A549 (cell line): Measurements from ENCODE around the gene MTIF3. TPM values are rescaled to one million over a fixed set of nuclear protein-coding genes. Genes with fewer than 3 reads are reported as not detected.

Experiments
- ATAC-seq, 2 experiments: fragments of 200-7000 bp in 1 of 2; fragments of >200 bp in 1 of 2; cut with Nextera tagmentation in 1 of 2; cut with Tn5 transposase in 1 of 2; 3 replicates each; pipeline versions ENCODE4 v1.8.0 to v1.9.1; 2018 to 2020; ENCODE audit warnings: mild to moderate bottlenecking in 1 of 2, moderate library complexity in 1 of 2
- CTCF ChIA-PET: fragments of 300-600 bp; sonication (Branson Sonifier 250); formaldehyde crosslinking; extraction: SDS; loops from one replicate; lab custom pipeline; 2021; ENCODE audit warnings: antibody characterized with exemption, inconsistent platforms; lab: Yijun Ruan, JAX
- POLR2A ChIA-PET: fragments of 350-600 bp; formaldehyde crosslinking; extraction: SDS; loops from one replicate; lab custom pipeline; 2021; ENCODE audit warnings: antibody characterized with exemption, inconsistent platforms; lab: Yijun Ruan, JAX
- DNase-seq, 2 experiments: peaks; one replicate each; pipeline versions ENCODE4 v3.0.0 to v3.0.0-alpha.2; 2011 to 2016; ENCODE audit warnings: low read depth in 1 of 2, low spot score in 1 of 2
- FAIRE-seq: peaks from 2 replicates; lab custom pipeline; 2011; peaks lifted over from hg19 to GRCh38; lab: Jason Lieb, UNC
- H3K27ac ChIP-seq, 2 experiments: fragments of >200 bp; sonication (Bioruptor Twin); formaldehyde crosslinking; 3 replicates each; pipeline ENCODE4 v1.5.1; 2016 to 2017
- H3K4me1 ChIP-seq: fragments of >200 bp; sonication (Bioruptor Twin); formaldehyde crosslinking; 3 replicates; pipeline ENCODE4 v1.6.1; 2016
- H3K4me2 ChIP-seq: fragments of >200 bp; sonication (Bioruptor Twin); formaldehyde crosslinking; 3 replicates; pipeline ENCODE4 v1.6.1; 2016
- H3K4me3 ChIP-seq: fragments of >200 bp; sonication (Bioruptor Twin); formaldehyde crosslinking; 3 replicates; pipeline ENCODE4 v1.5.1; 2016
- H3K9me3 ChIP-seq: fragments of >200 bp; sonication (Bioruptor Twin); formaldehyde crosslinking; 3 replicates; pipeline ENCODE4 v1.6.1; 2016
- BHLHE40 ChIP-seq: IDR thresholded peaks from 2 replicates; pipeline ENCODE4 v1.6.1; 2012; ENCODE audit warnings: low read depth, low read length, inconsistent platforms
- ESRRA ChIP-seq: fragments of 150-350 bp; IDR thresholded peaks from 2 replicates; pipeline ENCODE4 v1.6.1; 2014; ENCODE audit warnings: mild to moderate bottlenecking, low read length, borderline replicate concordance
- GATA3 ChIP-seq: IDR thresholded peaks from 2 replicates; pipeline ENCODE4 v1.6.1; 2012; ENCODE audit warnings: borderline replicate concordance
- KDM5A ChIP-seq: fragments of 200-600 bp; sonication (generic); IDR thresholded peaks from 2 replicates; pipeline ENCODE4 v1.6.1; 2016; ENCODE audit warnings: antibody characterized with exemption, mild to moderate bottlenecking
- MAFK ChIP-seq: fragments of 450-650 bp; IDR thresholded peaks from 2 replicates; pipeline ENCODE4 v1.6.1; 2014; ENCODE audit not compliant: partially characterized antibody
- MAZ ChIP-seq: fragments of 150-350 bp; IDR thresholded peaks from 2 replicates; pipeline ENCODE4 v1.6.1; 2014; ENCODE audit warnings: antibody characterized with exemption, low read depth, low read length, borderline replicate concordance
- NR3C1 ChIP-seq: fragments of >200 bp; sonication (Bioruptor Twin); formaldehyde crosslinking; IDR thresholded peaks from 3 replicates; pipeline ENCODE4 v1.6.1; 2017
- PHF8 ChIP-seq: fragments of 200-600 bp; sonication (generic); IDR thresholded peaks from 2 replicates; pipeline ENCODE4 v1.6.1; 2016; ENCODE audit warnings: low read depth, mild to moderate bottlenecking, antibody characterized with exemption, moderate library complexity, borderline replicate concordance
- POLR2A ChIP-seq: IDR thresholded peaks from 2 replicates; pipeline ENCODE4 v1.6.1; 2012; ENCODE audit warnings: mild to moderate bottlenecking, low read length
- RFX5 ChIP-seq: fragments of 450-650 bp; IDR thresholded peaks from 2 replicates; pipeline ENCODE4 v1.7.1; 2014; ENCODE audit warnings: antibody characterized with exemption, mild to moderate bottlenecking, moderate library complexity
- TFCP2L1 ChIP-seq: fragments of 250-450 bp; sonication (Bioruptor Pico); IDR thresholded peaks from 2 replicates; pipeline ENCODE4 v1.5.0; 2021; ENCODE audit warnings: mild to moderate bottlenecking
- TP53 ChIP-seq: fragments of 250-450 bp; sonication (Bioruptor Pico); IDR thresholded peaks from 2 replicates; pipeline ENCODE4 v1.5.0; 2021; ENCODE audit warnings: mild to moderate bottlenecking, moderate library complexity
- ZC3H11A ChIP-seq: fragments of 450-650 bp; IDR thresholded peaks from 2 replicates; pipeline ENCODE4 v1.6.1; 2014; ENCODE audit warnings: antibody characterized with exemption, mild to moderate bottlenecking
- ZFP36 ChIP-seq: fragments of 450-650 bp; IDR thresholded peaks from 2 replicates; pipeline ENCODE4 v1.6.1; 2014; ENCODE audit warnings: borderline replicate concordance; ENCODE audit not compliant: partially characterized antibody
- ZNF302 ChIP-seq: fragments of 250-450 bp; sonication (Bioruptor Pico); IDR thresholded peaks from 2 replicates; pipeline ENCODE4 v1.9.0; 2021; ENCODE audit warnings: inconsistent platforms, mild to moderate bottlenecking, moderate library complexity
- WGBS: methylation state at CpG from one replicate; pipeline ENCODE4 v1.1.6; 2017; ENCODE audit errors: missing lambda C conversion rate; 5-methylcytosine and 5-hydroxymethylcytosine counted together
- polyA plus RNA-seq, 4 experiments: library from polyadenylated mRNA; depleted of rRNA in 3 of 4; stranded (reverse); fragments of >200 nt; fragmentation: RNase III in 1 of 4; extraction: RNeasy Plus Mini Kit Qiagen cat#74134 plus additional on column Dnase treatment in 1 of 4; gene quantifications; 2 replicates in 3 of 4; 3 replicates in 1 of 4; pipeline ENCODE4 v1.2.3, GENCODE V29; 2011 to 2017
- TF ChIP-seq, protein P1 (sequence below): fragments of >200 bp; sonication (Bioruptor Twin); formaldehyde crosslinking; IDR thresholded peaks from 3 replicates; pipeline ENCODE4 v1.5.1; 2016
- TF ChIP-seq, protein P2 (sequence below): IDR thresholded peaks from 2 replicates; pipeline ENCODE4 v1.6.1; 2012
- TF ChIP-seq, protein P3 (sequence below): fragments of 250-450 bp; sonication (Bioruptor Pico); IDR thresholded peaks from 2 replicates; pipeline ENCODE4 v1.5.0; 2020; ENCODE audit warnings: low read depth, mild to moderate bottlenecking, moderate library complexity
- TF ChIP-seq, protein P4 (sequence below): fragments of 200-600 bp; sonication (generic); IDR thresholded peaks from 2 replicates; pipeline ENCODE4 v1.6.1; 2016; ENCODE audit warnings: antibody characterized with exemption, mild to moderate bottlenecking, moderate library complexity

MTIF3 gene
- polyA plus RNA-seq, 2 of the 4 experiments (the other 2 are of a cell fraction) = 31.7 to 61.8 TPM

DNA sequence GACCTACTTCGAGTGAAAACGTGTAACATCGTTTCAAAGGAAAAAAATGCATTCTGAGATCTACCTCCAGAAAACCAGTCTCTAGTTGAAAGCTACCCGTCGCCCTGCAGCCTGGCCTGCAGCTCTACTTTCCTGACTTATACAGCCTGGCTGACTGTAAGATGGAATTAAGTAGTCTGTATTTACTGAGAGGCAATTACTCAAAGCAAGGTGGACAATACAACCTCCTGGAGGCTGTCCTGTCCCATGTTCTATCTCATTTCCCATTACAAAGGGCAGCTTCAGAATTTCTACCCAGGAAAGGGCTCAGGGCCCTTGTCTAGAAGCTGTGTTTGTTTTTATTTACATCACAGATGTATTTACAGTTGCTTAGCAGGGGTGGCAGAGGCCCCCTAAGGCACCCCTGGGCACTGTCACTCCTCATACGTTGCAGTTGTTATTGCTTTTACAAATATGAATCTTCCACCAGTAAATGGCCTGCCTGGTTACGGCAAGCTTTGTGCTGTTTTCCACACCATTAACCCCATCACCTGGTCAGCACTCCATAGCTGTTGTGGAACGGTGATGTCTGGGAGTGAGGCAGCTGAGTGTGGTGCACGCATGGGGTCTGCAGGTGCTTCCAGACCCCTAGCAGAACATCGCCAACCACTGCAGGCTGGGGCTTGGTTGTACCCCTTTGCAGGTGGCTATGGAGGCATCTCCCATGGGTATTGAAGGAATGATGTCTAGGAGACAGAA is 46.3 kb upstream of the MTIF3 start:
- FAIRE-seq = no peak
- CTCF ChIA-PET = interaction anchor here (0.8 kb wide), 1 partner anchor 135 kb away, joined by 3 read pairs; no protein-coding TSS in a partner anchor
- WGBS = 40% methylated on average over 10 of the region's 10 CpGs

DNA sequence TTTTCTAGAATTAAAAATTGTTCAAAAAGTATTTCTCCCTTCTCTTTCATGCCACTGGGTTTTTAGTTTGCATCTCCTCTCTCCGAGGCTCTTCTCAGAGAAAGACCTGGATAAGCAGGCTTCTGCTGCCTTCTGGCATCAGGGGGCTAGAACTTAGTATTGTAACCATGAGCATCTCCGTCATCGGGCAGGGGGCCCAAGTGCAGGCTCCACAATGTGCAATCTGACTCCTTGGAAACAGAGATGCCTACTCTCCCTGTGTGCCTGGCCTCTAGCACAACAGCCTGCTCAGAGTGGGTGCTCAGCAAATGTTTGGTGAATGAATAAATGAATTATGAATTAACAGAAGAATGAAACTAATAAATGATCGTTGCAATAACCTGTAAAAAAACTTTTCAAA is 45.6 kb upstream of the MTIF3 start:
- no peak for TF ChIP-seq POLR2A
- TF ChIP-seq, all 56 proteins: peak for 0
- Histone ChIP-seq H3K27ac (no peak overlapping the region), H3K9me3 (no peaks in the 10 kb centered on the region), H3K4me2 (no peak overlapping the region), H3K4me3 (no peak overlapping the region), H3K4me1 (no peaks in the 10 kb centered on the region)
- CTCF ChIA-PET = interaction anchor here (0.9 kb wide), 1 partner anchor 130 kb away, joined by 3 read pairs; no protein-coding TSS in a partner anchor
- no peak for FAIRE-seq
- no peak for DNase-seq
- 38% methylated on average over 4 of the region's 4 CpGs for WGBS
- POLR2A ChIA-PET = no interaction called here
- ATAC-seq = no peak

More for the DNA sequence above, 46.3 kb upstream of the MTIF3 start:
- no peak for ATAC-seq
- TF ChIP-seq, protein P1, sequence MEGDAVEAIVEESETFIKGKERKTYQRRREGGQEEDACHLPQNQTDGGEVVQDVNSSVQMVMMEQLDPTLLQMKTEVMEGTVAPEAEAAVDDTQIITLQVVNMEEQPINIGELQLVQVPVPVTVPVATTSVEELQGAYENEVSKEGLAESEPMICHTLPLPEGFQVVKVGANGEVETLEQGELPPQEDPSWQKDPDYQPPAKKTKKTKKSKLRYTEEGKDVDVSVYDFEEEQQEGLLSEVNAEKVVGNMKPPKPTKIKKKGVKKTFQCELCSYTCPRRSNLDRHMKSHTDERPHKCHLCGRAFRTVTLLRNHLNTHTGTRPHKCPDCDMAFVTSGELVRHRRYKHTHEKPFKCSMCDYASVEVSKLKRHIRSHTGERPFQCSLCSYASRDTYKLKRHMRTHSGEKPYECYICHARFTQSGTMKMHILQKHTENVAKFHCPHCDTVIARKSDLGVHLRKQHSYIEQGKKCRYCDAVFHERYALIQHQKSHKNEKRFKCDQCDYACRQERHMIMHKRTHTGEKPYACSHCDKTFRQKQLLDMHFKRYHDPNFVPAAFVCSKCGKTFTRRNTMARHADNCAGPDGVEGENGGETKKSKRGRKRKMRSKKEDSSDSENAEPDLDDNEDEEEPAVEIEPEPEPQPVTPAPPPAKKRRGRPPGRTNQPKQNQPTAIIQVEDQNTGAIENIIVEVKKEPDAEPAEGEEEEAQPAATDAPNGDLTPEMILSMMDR = no peak
- TF ChIP-seq, protein P2, sequence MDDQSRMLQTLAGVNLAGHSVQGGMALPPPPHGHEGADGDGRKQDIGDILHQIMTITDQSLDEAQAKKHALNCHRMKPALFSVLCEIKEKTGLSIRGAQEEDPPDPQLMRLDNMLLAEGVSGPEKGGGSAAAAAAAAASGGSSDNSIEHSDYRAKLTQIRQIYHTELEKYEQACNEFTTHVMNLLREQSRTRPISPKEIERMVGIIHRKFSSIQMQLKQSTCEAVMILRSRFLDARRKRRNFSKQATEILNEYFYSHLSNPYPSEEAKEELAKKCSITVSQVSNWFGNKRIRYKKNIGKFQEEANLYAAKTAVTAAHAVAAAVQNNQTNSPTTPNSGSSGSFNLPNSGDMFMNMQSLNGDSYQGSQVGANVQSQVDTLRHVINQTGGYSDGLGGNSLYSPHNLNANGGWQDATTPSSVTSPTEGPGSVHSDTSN = no peak
- no peak for TF ChIP-seq PHF8
- TF ChIP-seq RFX5 = no peak
- no peak for TF ChIP-seq MAFK
- TF ChIP-seq ESRRA = no peak
- TF ChIP-seq ZNF302 = no peak
- TF ChIP-seq, protein P3, sequence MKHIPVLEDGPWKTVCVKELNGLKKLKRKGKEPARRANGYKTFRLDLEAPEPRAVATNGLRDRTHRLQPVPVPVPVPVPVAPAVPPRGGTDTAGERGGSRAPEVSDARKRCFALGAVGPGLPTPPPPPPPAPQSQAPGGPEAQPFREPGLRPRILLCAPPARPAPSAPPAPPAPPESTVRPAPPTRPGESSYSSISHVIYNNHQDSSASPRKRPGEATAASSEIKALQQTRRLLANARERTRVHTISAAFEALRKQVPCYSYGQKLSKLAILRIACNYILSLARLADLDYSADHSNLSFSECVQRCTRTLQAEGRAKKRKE (CRISPR knock-in tag) = no peak
- TF ChIP-seq BHLHE40 = no peak
- no peak for TF ChIP-seq KDM5A
- TF ChIP-seq TP53 (CRISPR knock-in tag) = no peak
- TF ChIP-seq GATA3 = no peak
- TF ChIP-seq ZC3H11A = no peak
- no peaks in the 10 kb centered on the region for H3K9me3 ChIP-seq
- POLR2A ChIA-PET = no interaction called here
- no peaks in the 10 kb centered on the region for H3K4me1 ChIP-seq
- no peak overlapping the region for H3K4me2 ChIP-seq
- DNase-seq = no peak
- H3K27ac ChIP-seq = no peak overlapping the region
- no peak overlapping the region for H3K4me3 ChIP-seq

DNA sequence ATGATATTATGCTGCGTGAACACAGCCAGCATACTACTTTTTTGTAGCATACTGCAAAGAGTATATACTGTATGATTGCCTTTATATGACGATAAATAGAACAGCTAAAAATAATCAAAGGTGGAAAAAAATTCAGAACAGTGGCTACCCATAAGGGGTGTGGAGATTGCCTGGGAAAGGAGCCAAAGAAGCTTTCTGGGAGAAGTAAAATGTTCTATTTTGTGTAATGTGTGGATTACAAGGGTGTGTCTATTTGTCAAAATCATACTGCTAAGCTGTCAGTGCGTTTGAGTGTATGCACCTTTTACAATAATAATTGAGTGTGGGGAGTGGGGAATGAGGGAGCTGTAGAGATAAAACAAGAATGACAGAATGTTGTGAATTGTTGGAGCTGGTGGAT is 45.2 kb upstream of the MTIF3 start:
- Histone ChIP-seq H3K4me2 (no peak overlapping the region), H3K4me3 (no peak overlapping the region), H3K4me1 (no peaks in the 10 kb centered on the region), H3K9me3 (no peaks in the 10 kb centered on the region), H3K27ac (no peak overlapping the region)
- DNase-seq (no peak), FAIRE-seq (no peak), ATAC-seq (no peak)
- 47% methylated on average over 3 of the region's 3 CpGs for WGBS
- ChIA-PET CTCF (interaction anchor here (0.9 kb wide), 1 partner anchor 129 kb away, joined by 3 read pairs; no protein-coding TSS in a partner anchor), POLR2A (no interaction called here)
- TF ChIP-seq ZC3H11A (no peak), ZFP36 (no peak), GATA3 (no peak), MAZ (no peak), NR3C1 (no peak), TFCP2L1 (no peak), ESRRA (no peak)
- TF ChIP-seq, protein P4, sequence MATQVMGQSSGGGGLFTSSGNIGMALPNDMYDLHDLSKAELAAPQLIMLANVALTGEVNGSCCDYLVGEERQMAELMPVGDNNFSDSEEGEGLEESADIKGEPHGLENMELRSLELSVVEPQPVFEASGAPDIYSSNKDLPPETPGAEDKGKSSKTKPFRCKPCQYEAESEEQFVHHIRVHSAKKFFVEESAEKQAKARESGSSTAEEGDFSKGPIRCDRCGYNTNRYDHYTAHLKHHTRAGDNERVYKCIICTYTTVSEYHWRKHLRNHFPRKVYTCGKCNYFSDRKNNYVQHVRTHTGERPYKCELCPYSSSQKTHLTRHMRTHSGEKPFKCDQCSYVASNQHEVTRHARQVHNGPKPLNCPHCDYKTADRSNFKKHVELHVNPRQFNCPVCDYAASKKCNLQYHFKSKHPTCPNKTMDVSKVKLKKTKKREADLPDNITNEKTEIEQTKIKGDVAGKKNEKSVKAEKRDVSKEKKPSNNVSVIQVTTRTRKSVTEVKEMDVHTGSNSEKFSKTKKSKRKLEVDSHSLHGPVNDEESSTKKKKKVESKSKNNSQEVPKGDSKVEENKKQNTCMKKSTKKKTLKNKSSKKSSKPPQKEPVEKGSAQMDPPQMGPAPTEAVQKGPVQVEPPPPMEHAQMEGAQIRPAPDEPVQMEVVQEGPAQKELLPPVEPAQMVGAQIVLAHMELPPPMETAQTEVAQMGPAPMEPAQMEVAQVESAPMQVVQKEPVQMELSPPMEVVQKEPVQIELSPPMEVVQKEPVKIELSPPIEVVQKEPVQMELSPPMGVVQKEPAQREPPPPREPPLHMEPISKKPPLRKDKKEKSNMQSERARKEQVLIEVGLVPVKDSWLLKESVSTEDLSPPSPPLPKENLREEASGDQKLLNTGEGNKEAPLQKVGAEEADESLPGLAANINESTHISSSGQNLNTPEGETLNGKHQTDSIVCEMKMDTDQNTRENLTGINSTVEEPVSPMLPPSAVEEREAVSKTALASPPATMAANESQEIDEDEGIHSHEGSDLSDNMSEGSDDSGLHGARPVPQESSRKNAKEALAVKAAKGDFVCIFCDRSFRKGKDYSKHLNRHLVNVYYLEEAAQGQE = no peak
